H1 (cell line): ENCODE results near the gene TXNL4B. TPM values are rescaled to one million over a fixed set of nuclear protein-coding genes. Genes with fewer than 3 reads are reported as not detected.

Experiments used
- FOSL1 ChIP-seq: IDR thresholded peaks from 2 replicates; pipeline ENCODE4 v1.6.1; 2011; ENCODE audit warnings: mild to moderate bottlenecking, low read depth, low read length, moderate library complexity; ENCODE audit not compliant: insufficient read depth
- polyA plus RNA-seq, 7 experiments: library from polyadenylated mRNA; depleted of rRNA in 3 of 7; stranded (reverse) in 5 of 7; unstranded in 2 of 7; fragments of >200 nt in 5 of 7; fragments of 200-250 nt in 2 of 7; gene quantifications; 1 replicate in 5 of 7; 2 replicates in 1 of 7; 4 replicates in 1 of 7; pipeline versions ENCODE4 v1.2.1 to v1.2.3, GENCODE V29; 2011 to 2013; ENCODE audit warnings: missing spikeins in 2 of 7, mixed read lengths in 2 of 7
- total RNA-seq: library from RNA; stranded (reverse); fragmentation: NEBNext Ultra II Directional; extraction: Animal tissue kit (Norgen Biotek cat#: 25700); gene quantifications from 2 replicates; pipeline ENCODE4 v1.2.1, GENCODE V29; 2021
- TF ChIP-seq, protein P1 (sequence below): IDR thresholded peaks from 2 replicates; pipeline ENCODE4 v1.6.1; 2012; ENCODE audit warnings: inconsistent platforms

TXNL4B gene
- total and polyA plus RNA-seq, 2 of the 8 experiments (the other 6 are each of a cell fraction or from before 2014, with no cell fraction given), result 6.7 to 10.6 TPM

DNA sequence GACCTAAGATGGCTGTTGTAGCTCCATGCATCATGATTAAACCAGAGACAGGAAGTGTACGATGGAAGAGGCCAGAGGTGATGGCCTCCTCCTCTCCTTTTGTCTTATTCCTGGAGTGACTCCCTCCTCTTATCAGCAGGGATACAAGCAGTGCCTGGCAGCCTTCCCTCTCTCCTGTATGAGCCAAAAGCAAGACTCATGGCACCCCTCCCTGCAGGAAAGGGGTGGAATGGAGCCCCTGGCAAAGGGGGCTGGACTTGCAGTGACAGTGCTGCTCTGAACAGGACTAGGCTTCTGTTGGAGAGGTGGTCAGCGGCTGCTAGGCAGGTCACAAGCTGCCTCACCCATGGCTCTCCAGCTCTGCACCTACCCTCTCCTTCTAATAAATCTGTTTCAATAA lies 8.4 kb downstream of the TXNL4B start (continued):
- TF ChIP-seq, protein P1, sequence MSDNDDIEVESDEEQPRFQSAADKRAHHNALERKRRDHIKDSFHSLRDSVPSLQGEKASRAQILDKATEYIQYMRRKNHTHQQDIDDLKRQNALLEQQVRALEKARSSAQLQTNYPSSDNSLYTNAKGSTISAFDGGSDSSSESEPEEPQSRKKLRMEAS, result no peak
- no peak for TF ChIP-seq FOSL1
